HepG2 (cell line): Measurements from ENCODE around the gene GRM1. TPM values are rescaled to one million over a fixed set of nuclear protein-coding genes. Genes with fewer than 3 reads are reported as not detected.

Source experiments
- CBFB ChIP-seq: sonication (generic); formaldehyde crosslinking; IDR thresholded peaks from 2 replicates; pipeline ENCODE4 v1.4.0; 2020; ENCODE audit warnings: missing genetic modification reagents
- CEBPB ChIP-seq: IDR thresholded peaks from 2 replicates; pipeline ENCODE4 v1.6.1; 2011; ENCODE audit warnings: low read depth, low read length, improper control_type of control experiment, borderline replicate concordance
- IRF2 ChIP-seq: IDR thresholded peaks from 2 replicates; pipeline ENCODE4 v1.6.1; 2018; ENCODE audit warnings: missing genetic modification reagents, missing compliant biosample characterization
- KAT2B ChIP-seq: fragments of 150-350 bp; IDR thresholded peaks from 2 replicates; pipeline ENCODE4 v1.6.1; 2014; ENCODE audit warnings: low read depth, low read length, borderline replicate concordance
- PRMT3 ChIP-seq: sonication (generic); formaldehyde crosslinking; IDR thresholded peaks from 2 replicates; pipeline ENCODE4 v1.8.1; 2022; ENCODE audit warnings: low read depth, mild to moderate bottlenecking, moderate library complexity, missing genetic modification reagents, borderline replicate concordance
- SMAD3 ChIP-seq: sonication (generic); formaldehyde crosslinking; IDR thresholded peaks from 2 replicates; pipeline ENCODE4 v1.4.0; 2020; ENCODE audit warnings: missing genetic modification reagents
- ZNF160 ChIP-seq: sonication (generic); formaldehyde crosslinking; IDR thresholded peaks from 2 replicates; pipeline ENCODE4 v1.8.0; 2022; ENCODE audit warnings: mild to moderate bottlenecking, inconsistent platforms, missing genetic modification reagents
- ZNF251 ChIP-seq: sonication (generic); formaldehyde crosslinking; IDR thresholded peaks from 2 replicates; pipeline ENCODE4 v1.9.0; 2021; ENCODE audit warnings: mild to moderate bottlenecking, missing genetic modification reagents
- ZNF441 ChIP-seq: sonication (generic); formaldehyde crosslinking; IDR thresholded peaks from 2 replicates; pipeline ENCODE4 v1.7.0; 2021; ENCODE audit warnings: missing genetic modification reagents, borderline replicate concordance
- ZNF879 ChIP-seq: sonication (generic); formaldehyde crosslinking; IDR thresholded peaks from 2 replicates; pipeline ENCODE4 v1.8.1; 2023; ENCODE audit warnings: missing genetic modification reagents
- polyA plus RNA-seq, 8 experiments: library from polyadenylated mRNA; depleted of rRNA in 3 of 8; stranded (reverse) in 7 of 8; unstranded in 1 of 8; fragments of >200 nt; fragmentation: Illumina TruSeq in 4 of 8; extraction: Trizol in 4 of 8; gene quantifications; 2 replicates each; pipeline versions ENCODE4 v1.2.1 to v1.2.3, GENCODE V29; 2011 to 2016; ENCODE audit warnings: low read depth in 4 of 8, missing spikeins in 1 of 8, mixed read lengths in 1 of 8; ENCODE audit not compliant: insufficient read depth in 1 of 8
- total RNA-seq, 5 experiments: library from RNA; depleted of rRNA; stranded (reverse); fragments of >200 nt; fragmentation: Illumina TruSeq; extraction: Trizol; gene quantifications; 2 replicates each; pipeline ENCODE4 v1.2.3, GENCODE V29; 2016; ENCODE audit warnings: low read depth in 1 of 5
- TF ChIP-seq, protein P1 (sequence below): sonication (generic); formaldehyde crosslinking; IDR thresholded peaks from 2 replicates; pipeline ENCODE4 v1.4.0; 2020; ENCODE audit warnings: missing genetic modification reagents
- TF ChIP-seq, protein P2 (sequence below): sonication (generic); formaldehyde crosslinking; IDR thresholded peaks from 2 replicates; pipeline ENCODE4 v1.4.0; 2020; ENCODE audit warnings: missing genetic modification reagents, borderline replicate concordance

The GRM1 gene
- total and polyA plus RNA-seq, 2 of the 13 experiments (the other 11 are each of a cell fraction or from before 2014, with no cell fraction given) = 0.09 TPM; not detected in 1

DNA sequence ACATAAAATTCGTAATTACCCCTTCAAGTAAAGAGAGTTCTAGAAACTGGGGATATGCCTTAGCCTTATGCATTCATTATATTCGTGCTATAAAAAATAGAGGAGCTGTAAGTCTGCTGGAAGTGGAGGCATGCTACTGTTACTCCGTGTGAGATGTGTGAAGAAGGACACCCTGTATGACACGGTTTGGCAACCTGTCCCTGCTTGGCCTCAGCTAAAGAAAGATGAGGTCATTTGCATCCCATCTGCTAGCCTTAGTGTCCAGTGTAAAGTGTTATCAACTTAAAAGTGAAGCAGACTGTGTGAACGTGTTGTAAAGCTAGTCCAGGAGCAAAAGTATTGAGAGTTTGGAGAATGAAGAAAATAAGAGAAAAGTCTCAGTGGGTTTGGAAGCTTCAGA lies 379.7 kb downstream of the GRM1 start (continued):
- TF ChIP-seq, protein P1, sequence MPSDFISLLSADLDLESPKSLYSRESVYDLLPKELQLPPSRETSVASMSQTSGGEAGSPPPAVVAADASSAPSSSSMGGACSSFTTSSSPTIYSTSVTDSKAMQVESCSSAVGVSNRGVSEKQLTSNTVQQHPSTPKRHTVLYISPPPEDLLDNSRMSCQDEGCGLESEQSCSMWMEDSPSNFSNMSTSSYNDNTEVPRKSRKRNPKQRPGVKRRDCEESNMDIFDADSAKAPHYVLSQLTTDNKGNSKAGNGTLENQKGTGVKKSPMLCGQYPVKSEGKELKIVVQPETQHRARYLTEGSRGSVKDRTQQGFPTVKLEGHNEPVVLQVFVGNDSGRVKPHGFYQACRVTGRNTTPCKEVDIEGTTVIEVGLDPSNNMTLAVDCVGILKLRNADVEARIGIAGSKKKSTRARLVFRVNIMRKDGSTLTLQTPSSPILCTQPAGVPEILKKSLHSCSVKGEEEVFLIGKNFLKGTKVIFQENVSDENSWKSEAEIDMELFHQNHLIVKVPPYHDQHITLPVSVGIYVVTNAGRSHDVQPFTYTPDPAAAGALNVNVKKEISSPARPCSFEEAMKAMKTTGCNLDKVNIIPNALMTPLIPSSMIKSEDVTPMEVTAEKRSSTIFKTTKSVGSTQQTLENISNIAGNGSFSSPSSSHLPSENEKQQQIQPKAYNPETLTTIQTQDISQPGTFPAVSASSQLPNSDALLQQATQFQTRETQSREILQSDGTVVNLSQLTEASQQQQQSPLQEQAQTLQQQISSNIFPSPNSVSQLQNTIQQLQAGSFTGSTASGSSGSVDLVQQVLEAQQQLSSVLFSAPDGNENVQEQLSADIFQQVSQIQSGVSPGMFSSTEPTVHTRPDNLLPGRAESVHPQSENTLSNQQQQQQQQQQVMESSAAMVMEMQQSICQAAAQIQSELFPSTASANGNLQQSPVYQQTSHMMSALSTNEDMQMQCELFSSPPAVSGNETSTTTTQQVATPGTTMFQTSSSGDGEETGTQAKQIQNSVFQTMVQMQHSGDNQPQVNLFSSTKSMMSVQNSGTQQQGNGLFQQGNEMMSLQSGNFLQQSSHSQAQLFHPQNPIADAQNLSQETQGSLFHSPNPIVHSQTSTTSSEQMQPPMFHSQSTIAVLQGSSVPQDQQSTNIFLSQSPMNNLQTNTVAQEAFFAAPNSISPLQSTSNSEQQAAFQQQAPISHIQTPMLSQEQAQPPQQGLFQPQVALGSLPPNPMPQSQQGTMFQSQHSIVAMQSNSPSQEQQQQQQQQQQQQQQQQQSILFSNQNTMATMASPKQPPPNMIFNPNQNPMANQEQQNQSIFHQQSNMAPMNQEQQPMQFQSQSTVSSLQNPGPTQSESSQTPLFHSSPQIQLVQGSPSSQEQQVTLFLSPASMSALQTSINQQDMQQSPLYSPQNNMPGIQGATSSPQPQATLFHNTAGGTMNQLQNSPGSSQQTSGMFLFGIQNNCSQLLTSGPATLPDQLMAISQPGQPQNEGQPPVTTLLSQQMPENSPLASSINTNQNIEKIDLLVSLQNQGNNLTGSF (CRISPR knock-in tag) = no peak
- no peak for TF ChIP-seq CBFB (CRISPR knock-in tag)
- no peak for TF ChIP-seq PRMT3 (CRISPR knock-in tag)
- no peak for TF ChIP-seq ZNF441 (CRISPR knock-in tag)
- TF ChIP-seq, protein P2, sequence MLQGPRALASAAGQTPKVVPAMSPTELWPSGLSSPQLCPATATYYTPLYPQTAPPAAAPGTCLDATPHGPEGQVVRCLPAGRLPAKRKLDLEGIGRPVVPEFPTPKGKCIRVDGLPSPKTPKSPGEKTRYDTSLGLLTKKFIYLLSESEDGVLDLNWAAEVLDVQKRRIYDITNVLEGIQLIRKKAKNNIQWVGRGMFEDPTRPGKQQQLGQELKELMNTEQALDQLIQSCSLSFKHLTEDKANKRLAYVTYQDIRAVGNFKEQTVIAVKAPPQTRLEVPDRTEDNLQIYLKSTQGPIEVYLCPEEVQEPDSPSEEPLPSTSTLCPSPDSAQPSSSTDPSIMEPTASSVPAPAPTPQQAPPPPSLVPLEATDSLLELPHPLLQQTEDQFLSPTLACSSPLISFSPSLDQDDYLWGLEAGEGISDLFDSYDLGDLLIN (CRISPR knock-in tag) = no peak
- TF ChIP-seq ZNF251 = no peak
- TF ChIP-seq IRF2 (CRISPR knock-in tag) = no peak
- no peak for TF ChIP-seq ZNF879 (CRISPR knock-in tag)
- no peak for TF ChIP-seq SMAD3 (CRISPR knock-in tag)
- TF ChIP-seq ZNF160 (CRISPR knock-in tag) = no peak
- no peak for TF ChIP-seq KAT2B
- no peak for TF ChIP-seq CEBPB
- TF ChIP-seq, all 625 proteins: peak for 0
